AG09309 (cell line): Measurements from ENCODE around the gene HIGD1B.

ENCODE experiments used
- DNase-seq: peaks from one replicate; pipeline ENCODE4 v3.0.0-alpha.2; 2010; ENCODE audit warnings: low read depth
- H3K4me3 ChIP-seq: 2 replicates; pipeline ENCODE4 v1.5.1; 2011; ENCODE audit warnings: mild to moderate bottlenecking, low read depth, low read length, moderate library complexity; ENCODE audit not compliant: control insufficient read depth
- TF ChIP-seq, protein P1 (sequence below): IDR thresholded peaks from 2 replicates; pipeline ENCODE4 v1.5.1; 2011; ENCODE audit warnings: mild to moderate bottlenecking, low read depth, low read length, inconsistent platforms; ENCODE audit not compliant: insufficient read depth, control insufficient read depth; ENCODE audit errors: missing control alignments

Gene HIGD1B

DNA sequence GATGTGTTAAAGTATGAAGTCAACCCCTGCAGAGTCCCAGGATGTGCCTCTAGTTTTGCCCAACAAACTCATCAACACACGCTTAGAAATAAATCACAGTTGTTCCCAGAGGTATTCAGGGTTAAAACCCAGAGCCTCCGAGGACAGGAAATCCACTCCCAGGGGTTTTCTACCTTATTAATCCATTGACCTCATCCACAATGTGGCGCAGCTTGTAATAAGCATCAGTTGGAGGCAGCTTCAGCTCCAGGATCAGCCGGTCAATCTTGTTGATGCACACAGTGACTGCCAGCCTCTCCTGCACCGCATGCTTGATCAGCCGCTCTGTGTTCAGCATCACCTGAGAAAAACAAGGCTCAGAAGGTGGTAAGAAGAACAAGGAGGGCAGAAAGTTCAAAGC lies 28.1 kb downstream of the HIGD1B start:
- H3K4me3 ChIP-seq: no peak overlapping the region
- TF ChIP-seq, protein P1, sequence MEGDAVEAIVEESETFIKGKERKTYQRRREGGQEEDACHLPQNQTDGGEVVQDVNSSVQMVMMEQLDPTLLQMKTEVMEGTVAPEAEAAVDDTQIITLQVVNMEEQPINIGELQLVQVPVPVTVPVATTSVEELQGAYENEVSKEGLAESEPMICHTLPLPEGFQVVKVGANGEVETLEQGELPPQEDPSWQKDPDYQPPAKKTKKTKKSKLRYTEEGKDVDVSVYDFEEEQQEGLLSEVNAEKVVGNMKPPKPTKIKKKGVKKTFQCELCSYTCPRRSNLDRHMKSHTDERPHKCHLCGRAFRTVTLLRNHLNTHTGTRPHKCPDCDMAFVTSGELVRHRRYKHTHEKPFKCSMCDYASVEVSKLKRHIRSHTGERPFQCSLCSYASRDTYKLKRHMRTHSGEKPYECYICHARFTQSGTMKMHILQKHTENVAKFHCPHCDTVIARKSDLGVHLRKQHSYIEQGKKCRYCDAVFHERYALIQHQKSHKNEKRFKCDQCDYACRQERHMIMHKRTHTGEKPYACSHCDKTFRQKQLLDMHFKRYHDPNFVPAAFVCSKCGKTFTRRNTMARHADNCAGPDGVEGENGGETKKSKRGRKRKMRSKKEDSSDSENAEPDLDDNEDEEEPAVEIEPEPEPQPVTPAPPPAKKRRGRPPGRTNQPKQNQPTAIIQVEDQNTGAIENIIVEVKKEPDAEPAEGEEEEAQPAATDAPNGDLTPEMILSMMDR: no peak
- no peak for DNase-seq

DNA sequence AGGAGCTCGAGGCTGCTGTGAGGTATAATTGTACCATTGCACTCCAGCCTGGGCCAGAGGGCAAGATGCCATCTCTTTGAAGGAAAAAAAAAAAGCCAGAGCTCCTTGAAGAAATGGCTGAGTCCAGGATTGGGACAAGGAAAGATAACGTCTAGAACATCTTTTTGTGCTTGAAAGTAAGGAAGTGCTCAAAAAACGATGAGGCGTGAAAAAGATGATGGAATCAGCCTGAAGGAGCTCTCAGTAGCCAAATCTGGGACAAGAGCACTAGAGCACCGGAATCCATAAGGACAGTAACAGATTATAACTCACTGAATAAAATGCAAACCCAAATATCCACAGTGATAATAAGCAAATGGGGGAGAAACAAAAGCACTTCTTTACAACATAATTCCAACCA lies 29.4 kb downstream of the HIGD1B start:
- H3K4me3 ChIP-seq: no peak overlapping the region
- TF ChIP-seq, protein P1: no peak
- no peak for DNase-seq

DNA sequence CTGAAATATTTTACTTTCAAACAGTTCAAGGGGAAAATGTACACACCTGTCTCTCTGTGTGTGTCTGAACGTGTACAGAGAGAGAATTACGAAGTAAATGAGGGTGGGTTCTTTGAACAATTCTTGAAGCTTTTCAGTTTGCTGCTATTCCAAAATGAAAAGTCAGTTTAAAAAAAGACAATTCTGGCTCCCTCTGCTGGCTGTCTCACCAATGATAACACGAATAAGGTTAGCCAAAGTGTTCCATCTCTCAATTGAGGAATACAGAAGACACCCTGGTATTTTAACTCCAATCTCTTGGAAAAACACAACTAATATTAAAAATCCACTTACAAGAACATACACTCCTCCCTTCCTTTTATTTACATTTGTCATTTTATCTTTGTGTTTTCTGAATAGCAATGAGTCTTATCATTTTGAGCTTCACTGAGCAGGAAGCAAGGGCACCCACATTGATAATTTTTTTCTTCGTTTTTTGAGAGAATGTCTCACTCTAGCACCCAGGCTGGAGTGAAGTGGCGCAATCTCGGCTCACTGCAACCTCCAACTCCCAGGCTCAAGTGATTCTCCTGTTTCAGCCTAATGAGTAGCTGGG lies 31.0 kb downstream of the HIGD1B start:
- DNase-seq: no peak
- TF ChIP-seq, protein P1: peak; percentile 66
- H3K4me3 ChIP-seq: no peak overlapping the region

DNA sequence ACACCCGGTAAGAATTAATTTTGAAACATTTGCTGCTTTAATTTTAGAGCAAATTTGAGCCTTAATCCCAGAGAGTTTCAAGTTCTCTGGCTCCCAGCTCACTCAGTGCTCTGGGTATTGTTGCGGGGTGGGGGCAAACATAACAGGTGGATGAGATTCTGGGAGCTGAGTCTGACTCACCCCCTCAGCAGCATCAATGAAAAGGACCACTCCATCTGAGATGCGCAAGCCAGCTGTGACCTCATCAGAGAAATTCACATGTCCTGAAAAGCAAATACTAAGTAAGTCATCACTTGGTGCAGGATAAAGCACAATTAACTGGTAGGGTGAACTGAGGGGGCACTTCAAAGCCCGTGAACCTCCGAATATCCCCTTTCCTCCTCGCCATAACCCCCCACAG lies 31.7 kb downstream of the HIGD1B start:
- no peak overlapping the region for H3K4me3 ChIP-seq
- DNase-seq: no peak
- TF ChIP-seq, protein P1: no peak

DNA sequence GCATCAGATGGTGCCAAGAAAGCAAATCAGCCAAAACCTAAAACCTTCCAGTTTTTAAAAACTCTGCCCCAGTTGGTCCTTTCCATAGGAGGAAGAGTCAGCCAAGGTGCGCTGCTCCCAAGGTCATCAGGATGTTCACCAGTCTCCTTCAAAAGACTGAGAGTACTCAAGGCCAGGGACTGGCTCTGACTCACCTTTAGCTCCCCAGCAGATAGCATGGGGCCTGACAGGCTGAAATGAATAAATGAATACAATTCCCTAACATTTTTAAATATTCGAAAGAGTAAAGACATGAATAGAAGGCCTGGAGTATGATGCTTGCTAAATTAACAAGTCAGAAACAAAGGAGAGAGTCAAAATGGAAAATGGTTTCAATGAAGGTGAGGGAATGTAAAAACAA lies 32.4 kb downstream of the HIGD1B start:
- DNase-seq: no peak
- TF ChIP-seq, protein P1: no peak
- H3K4me3 ChIP-seq: no peak overlapping the region

DNA sequence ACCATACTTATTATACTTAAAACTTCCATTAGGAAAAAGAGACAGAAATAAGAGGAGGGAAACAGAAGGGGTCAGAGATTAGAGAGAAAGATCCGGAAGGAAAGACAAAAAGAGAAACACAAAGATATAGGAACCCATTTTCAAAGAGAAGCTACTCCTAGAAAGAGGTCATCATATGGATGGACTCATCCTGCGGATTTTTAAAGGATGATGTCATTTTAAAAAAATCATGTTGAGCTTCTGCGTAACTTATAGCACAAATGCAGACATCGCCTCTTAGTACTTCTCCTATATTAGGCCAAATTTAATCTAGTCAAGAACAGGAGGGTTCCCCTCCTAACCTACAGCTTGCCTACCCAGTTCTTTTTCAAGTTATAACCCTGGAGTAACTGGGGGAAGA lies 33.5 kb downstream of the HIGD1B start:
- H3K4me3 ChIP-seq: no peak overlapping the region
- DNase-seq: no peak
- TF ChIP-seq, protein P1: no peak

DNA sequence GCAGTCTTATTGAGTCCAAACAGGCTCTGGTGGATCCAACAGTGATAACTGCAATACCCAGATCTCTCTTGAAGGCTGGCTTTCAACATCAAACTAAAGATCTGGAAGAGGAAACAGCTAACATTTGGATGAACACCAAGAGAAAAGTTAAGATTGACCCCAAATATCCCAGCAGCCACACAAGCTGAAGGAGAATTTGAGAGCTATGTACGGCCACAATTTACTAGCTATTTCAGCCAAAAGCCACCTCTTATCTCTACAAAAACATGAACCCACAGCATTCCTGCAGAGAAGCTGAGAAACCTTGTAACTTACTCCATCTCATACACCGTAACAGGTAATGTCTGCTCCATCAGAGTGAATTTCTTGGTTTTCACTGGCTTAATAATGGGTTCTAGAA lies 37.3 kb downstream of the HIGD1B start:
- DNase-seq: no peak
- TF ChIP-seq, protein P1: no peak
- no peak overlapping the region for H3K4me3 ChIP-seq
